ENCODE data around the gene TEX53. TPM values are rescaled to one million over a fixed set of nuclear protein-coding genes. Genes with fewer than 3 reads are reported as not detected.

The TEX53 gene
- total and polyA plus RNA-seq, 2 experiments from 2014 or later: 0.44 TPM; not detected in 1

GRCh38 chr9:114674798-114675540, 17.4 kb upstream of the TEX53 start:
- WGBS (ENCODE audit: low lambda C conversion rate, missing lambda C conversion rate): 85% methylated on average over 3 of the region's 3 CpGs
- Histone ChIP-seq H3K9me2 (replicated peaks; ENCODE audit: insufficient read depth) (no peaks in the 10 kb centered on the region), H3K36me3 (replicated peaks; ENCODE audit: insufficient read depth, low read depth) (no peaks in the 10 kb centered on the region), H3K4me2 (no peak overlapping the region), H3K4me1 (ENCODE audit: insufficient read depth) (peaks cover 13% of the 10 kb centered on the region), H3K9me3 (ENCODE audit: low read depth) (no peaks in the 10 kb centered on the region), H3K27me3 (no peaks in the 10 kb centered on the region), H2AFZ (no peak overlapping the region), H3K4me3 (no peak overlapping the region), H3K27ac (no peak overlapping the region), H4K20me1 (ENCODE audit: insufficient read depth, poor library complexity, severe bottlenecking) (no peaks in the 10 kb centered on the region), H3K79me2 (no peaks in the 10 kb centered on the region)
- no peak for TF ChIP-seq EZH2 (IDR thresholded peaks at IDR 0.05; ENCODE audit: borderline replicate concordance)
- DNase-seq (ENCODE audit: low spot score): no peak

GRCh38 chr9:114674076-114674797, 16.6 kb upstream of the TEX53 start:
- no peaks in the 10 kb centered on the region for H4K20me1 ChIP-seq (ENCODE audit: insufficient read depth, poor library complexity, severe bottlenecking)
- no peaks in the 10 kb centered on the region for H3K9me3 ChIP-seq (ENCODE audit: low read depth)
- no peaks in the 10 kb centered on the region for H3K9me2 ChIP-seq (replicated peaks; ENCODE audit: insufficient read depth)
- peaks cover 13% of the 10 kb centered on the region for H3K4me1 ChIP-seq (ENCODE audit: insufficient read depth)
- no peak overlapping the region for H3K27ac ChIP-seq
- H3K4me3 ChIP-seq: no peak overlapping the region
- no peaks in the 10 kb centered on the region for H3K36me3 ChIP-seq (replicated peaks; ENCODE audit: insufficient read depth, low read depth)
- no peaks in the 10 kb centered on the region for H3K79me2 ChIP-seq
- no peak overlapping the region for H2AFZ ChIP-seq
- H3K27me3 ChIP-seq: no peaks in the 10 kb centered on the region
- no peak for DNase-seq (ENCODE audit: low spot score)
- no peak for TF ChIP-seq CTCF (IDR thresholded peaks at IDR 0.05; ENCODE audit: poor library complexity)
- TF ChIP-seq EZH2phosphoT487 (IDR thresholded peaks at IDR 0.05; ENCODE audit: low read depth, severe bottlenecking, unreplicated experiment): no peak
- TF ChIP-seq EZH2 (IDR thresholded peaks at IDR 0.05; ENCODE audit: borderline replicate concordance): no peak
- 96% methylated on average over 2 of the region's 2 CpGs for WGBS (ENCODE audit: low lambda C conversion rate, missing lambda C conversion rate)
- no peak overlapping the region for H3K4me2 ChIP-seq

GRCh38 chr9:114671605-114672004, 14.0 kb upstream of the TEX53 start:
- no peak for DNase-seq (ENCODE audit: low spot score)
- H3K36me3 ChIP-seq (replicated peaks; ENCODE audit: insufficient read depth, low read depth): no peaks in the 10 kb centered on the region
- no peaks in the 10 kb centered on the region for H3K27me3 ChIP-seq

More at GRCh38 chr9:114671605-114672004, 14.0 kb upstream of the TEX53 start:
- no peaks in the 10 kb centered on the region for H3K4me1 ChIP-seq (ENCODE audit: insufficient read depth)
- H3K4me3 ChIP-seq: no peak overlapping the region
- TF ChIP-seq EZH2phosphoT487 (IDR thresholded peaks at IDR 0.05; ENCODE audit: low read depth, severe bottlenecking, unreplicated experiment) (no peak), CTCF (IDR thresholded peaks at IDR 0.05; ENCODE audit: poor library complexity) (no peak), EZH2 (IDR thresholded peaks at IDR 0.05; ENCODE audit: borderline replicate concordance) (no peak)
- no peak overlapping the region for H2AFZ ChIP-seq
- no peak overlapping the region for H3K27ac ChIP-seq
- no peaks in the 10 kb centered on the region for H3K9me3 ChIP-seq (ENCODE audit: low read depth)
- no peaks in the 10 kb centered on the region for H3K79me2 ChIP-seq
- WGBS (ENCODE audit: low lambda C conversion rate, missing lambda C conversion rate): 15% methylated on average over 1 of the region's 1 CpG
- H4K20me1 ChIP-seq (ENCODE audit: insufficient read depth, poor library complexity, severe bottlenecking): no peaks in the 10 kb centered on the region
- H3K9me2 ChIP-seq (replicated peaks; ENCODE audit: insufficient read depth): no peaks in the 10 kb centered on the region
- H3K4me2 ChIP-seq: no peak overlapping the region
